Measurements from ENCODE around the gene RANGAP1.
A peak's percentile ranks its signal among the peaks of the same experiment; 100 is the strongest.

RANGAP1 gene

DNA sequence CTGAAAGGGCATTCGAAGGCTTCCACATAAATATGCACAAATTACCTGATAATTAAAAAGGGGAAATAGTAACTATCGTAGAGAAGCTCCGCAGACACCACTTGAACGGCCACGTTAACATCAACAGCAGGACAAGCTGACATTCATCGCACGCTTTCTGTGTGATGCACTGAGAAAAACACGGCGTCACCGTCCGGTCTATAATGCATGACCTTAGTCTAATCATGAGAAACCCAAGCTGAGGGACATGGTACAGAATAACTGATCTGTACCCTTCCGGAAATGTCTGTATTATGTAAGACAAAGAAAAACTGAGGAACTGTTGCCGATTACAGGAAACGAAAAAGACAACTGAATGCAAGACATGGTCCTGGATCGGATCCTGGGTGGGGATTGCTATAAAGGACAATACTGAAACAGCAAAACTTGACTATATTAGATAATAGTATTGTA is 678 bp upstream of the RANGAP1 start:
- H3K36me3 ChIP-seq (ENCODE audit: insufficient read depth, low read length), result peaks cover 36% of the 10 kb centered on the region
- TF ChIP-seq EZH2 (IDR thresholded peaks at IDR 0.05; ENCODE audit: borderline replicate concordance, low read depth, low read length, severe bottlenecking) (no peak), CTCF (IDR thresholded peaks at IDR 0.05; ENCODE audit: borderline replicate concordance, extremely low read depth, low read length, poor library complexity, severe bottlenecking) (no peak)
- ATAC-seq (ENCODE audit: insufficient read depth, low read depth), result peak; percentile 6
- H3K4me3 ChIP-seq (ENCODE audit: low read depth in 1 of 2, low read length in 2 of 2), result peak overlapping the region; percentile 41 to 80
- H3K4me2 ChIP-seq (ENCODE audit: insufficient read depth, low read length), result peak overlapping the region; percentile 83
- peak overlapping the region; percentile 90 for H3K27ac ChIP-seq (ENCODE audit: low read length)
- H3K27me3 ChIP-seq (ENCODE audit: insufficient read depth, low read length, poor library complexity), result no peaks in the 10 kb centered on the region
- H3K9ac ChIP-seq (ENCODE audit: low read depth, low read length), result peak overlapping the region; percentile 58
- H3K4me1 ChIP-seq (ENCODE audit: insufficient read depth, low read length), result peaks cover 35% of the 10 kb centered on the region
- DNase-seq, result no peak
- no peaks in the 10 kb centered on the region for H3K9me3 ChIP-seq (ENCODE audit: insufficient read depth, low read length, severe bottlenecking)
- peaks cover 11% of the 10 kb centered on the region; the same call in 1 of the 2 replicates for H4K20me1 ChIP-seq (ENCODE audit: insufficient read depth, low read length)
- peaks cover 43% of the 10 kb centered on the region for H3K79me2 ChIP-seq (ENCODE audit: insufficient read depth, low read length)
- peak overlapping the region; percentile 92 for H2AFZ ChIP-seq (ENCODE audit: low read depth, low read length)

DNA sequence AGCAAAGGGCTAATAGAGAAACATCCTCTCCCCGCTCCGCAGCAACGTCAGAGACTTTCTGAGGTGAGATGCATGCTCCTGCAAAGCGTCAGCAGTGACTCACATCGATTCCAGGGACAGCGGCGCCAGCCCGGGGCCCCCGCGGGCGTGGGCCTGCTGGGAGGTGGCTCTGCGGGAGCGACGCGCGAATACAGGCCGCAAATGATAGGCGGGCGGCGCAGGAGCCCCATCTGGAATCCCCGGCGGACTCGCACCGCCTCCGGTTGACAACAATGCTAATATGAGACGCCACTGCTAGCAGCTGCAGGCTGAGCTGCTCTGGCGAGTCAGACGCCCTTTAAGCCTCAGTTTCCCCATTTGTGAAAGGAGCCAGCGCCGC is 557 bp downstream of the RANGAP1 start:
- peak overlapping the region; percentile 88 for H2AFZ ChIP-seq (ENCODE audit: low read depth, low read length)
- peak overlapping the region; percentile 85 for H3K27ac ChIP-seq (ENCODE audit: low read length)
- H3K4me2 ChIP-seq (ENCODE audit: insufficient read depth, low read length), result peak overlapping the region; percentile 85
- H3K9ac ChIP-seq (ENCODE audit: low read depth, low read length), result peak overlapping the region; percentile 94
- TF ChIP-seq CTCF (IDR thresholded peaks at IDR 0.05; ENCODE audit: borderline replicate concordance, extremely low read depth, low read length, poor library complexity, severe bottlenecking) (no peak), EZH2 (IDR thresholded peaks at IDR 0.05; ENCODE audit: borderline replicate concordance, low read depth, low read length, severe bottlenecking) (no peak)
- H3K9me3 ChIP-seq (ENCODE audit: insufficient read depth, low read length, severe bottlenecking), result no peaks in the 10 kb centered on the region
- DNase-seq, result peak; percentile 69
- peak overlapping the region; percentile 87 to 97 for H3K4me3 ChIP-seq (ENCODE audit: low read depth in 1 of 2, low read length in 2 of 2)
- peaks cover 56% of the 10 kb centered on the region for H3K79me2 ChIP-seq (ENCODE audit: insufficient read depth, low read length)
- ATAC-seq (ENCODE audit: insufficient read depth, low read depth), result peak; percentile 20
- no peaks in the 10 kb centered on the region for H3K27me3 ChIP-seq (ENCODE audit: insufficient read depth, low read length, poor library complexity)
- H3K36me3 ChIP-seq (ENCODE audit: insufficient read depth, low read length), result peaks cover 48% of the 10 kb centered on the region
- H3K4me1 ChIP-seq (ENCODE audit: insufficient read depth, low read length), result peaks cover 40% of the 10 kb centered on the region
- peaks cover 24% of the 10 kb centered on the region for H4K20me1 ChIP-seq (ENCODE audit: insufficient read depth, low read length)

GRCh38 chr22:41284465-41284864 is 1.5 kb downstream of the RANGAP1 start:
- Histone ChIP-seq H3K79me2 (ENCODE audit: insufficient read depth, low read length) (peaks cover 64% of the 10 kb centered on the region), H3K36me3 (ENCODE audit: insufficient read depth, low read length) (peaks cover 58% of the 10 kb centered on the region), H3K27ac (ENCODE audit: low read length) (peak overlapping the region; percentile 85; the same call in 1 of the 2 replicates), H4K20me1 (ENCODE audit: insufficient read depth, low read length) (peaks cover 29% of the 10 kb centered on the region), H3K4me2 (ENCODE audit: insufficient read depth, low read length) (peak overlapping the region; percentile 85), H3K4me1 (ENCODE audit: insufficient read depth, low read length) (peaks cover 40% of the 10 kb centered on the region), H3K9me3 (ENCODE audit: insufficient read depth, low read length, severe bottlenecking) (no peaks in the 10 kb centered on the region), H2AFZ (ENCODE audit: low read depth, low read length) (no peak overlapping the region), H3K4me3 (ENCODE audit: low read depth in 1 of 2, low read length in 2 of 2) (peak overlapping the region in 1 of 2 experiments; percentile 97; a peak in 2 of 4 replicates), H3K27me3 (ENCODE audit: insufficient read depth, low read length, poor library complexity) (no peaks in the 10 kb centered on the region), H3K9ac (ENCODE audit: low read depth, low read length) (peak overlapping the region; percentile 94)
- DNase-seq, result no peak
- no peak for ATAC-seq (ENCODE audit: insufficient read depth, low read depth)
- TF ChIP-seq EZH2 (IDR thresholded peaks at IDR 0.05; ENCODE audit: borderline replicate concordance, low read depth, low read length, severe bottlenecking) (no peak), CTCF (IDR thresholded peaks at IDR 0.05; ENCODE audit: borderline replicate concordance, extremely low read depth, low read length, poor library complexity, severe bottlenecking) (no peak)

All from DND-41 (cell line).